ENCODE results near the gene CDYL.
"Not testable (repeated sequence)": the region's sequence is repeated elsewhere in the genome, so short reads cannot be mapped to it uniquely, and the experiment has no call there.

Gene CDYL

GRCh38 chr6:4805553-4806336, 29.5 kb downstream of the CDYL start:
- DNase-seq = peak in 3 of 4 experiments; percentile 24 to 52 (median 47)

GRCh38 chr6:4806337-4806725, 30.1 kb downstream of the CDYL start:
- no peak for DNase-seq

GRCh38 chr6:4806791-4807190, 30.6 kb downstream of the CDYL start:
- no peak for DNase-seq

- no peak for DNase-seq
Observed at GRCh38 chr6:4808396-4808795, 32.2 kb downstream of the CDYL start.

- peak; percentile 54 to 86 (median 71) for DNase-seq
Observed at GRCh38 chr6:4809999-4810918, 34.1 kb downstream of the CDYL start.

GRCh38 chr6:4812068-4812467, 35.9 kb downstream of the CDYL start:
- peak; percentile 26 to 62 (median 42) for DNase-seq

GRCh38 chr6:4813055-4813454, 36.9 kb downstream of the CDYL start:
- DNase-seq = no peak

- no peak for DNase-seq
Observed at GRCh38 chr6:4814212-4814611, 38.0 kb downstream of the CDYL start.

GRCh38 chr6:4814987-4815386, 38.8 kb downstream of the CDYL start:
- DNase-seq = no peak

GRCh38 chr6:4815584-4815983, 39.4 kb downstream of the CDYL start:
- DNase-seq = no peak

GRCh38 chr6:4816904-4817303, 40.7 kb downstream of the CDYL start:
- DNase-seq = no peak

- DNase-seq = no peak
Observed at GRCh38 chr6:4817551-4817950, 41.3 kb downstream of the CDYL start.

GRCh38 chr6:4818272-4818938, 42.2 kb downstream of the CDYL start:
- no peak for DNase-seq

- no peak for DNase-seq
Observed at GRCh38 chr6:4819706-4820283, 43.6 kb downstream of the CDYL start.

GRCh38 chr6:4820704-4821276, 44.6 kb downstream of the CDYL start:
- no peak for DNase-seq

- no peak for DNase-seq
Observed at GRCh38 chr6:4822476-4822875, 46.3 kb downstream of the CDYL start.

- no peak for DNase-seq
Observed at GRCh38 chr6:4828187-4828698, 52.0 kb downstream of the CDYL start.

GRCh38 chr6:4829089-4829488, 52.9 kb downstream of the CDYL start:
- no peak for DNase-seq

- DNase-seq = not testable (repeated sequence)
Observed at GRCh38 chr6:4835540-4835939, 59.3 kb downstream of the CDYL start.

GRCh38 chr6:4840169-4840568, 64.0 kb downstream of the CDYL start:
- no peak for DNase-seq

GRCh38 chr6:4844108-4844507, 67.9 kb downstream of the CDYL start:
- DNase-seq = peak in 1 of 4 experiments; percentile 8

- DNase-seq = no peak
Observed at GRCh38 chr6:4846387-4846786, 70.2 kb downstream of the CDYL start.

Data from suppressor macrophage (primary cell).